ENCODE results near the gene GALP.

DNA sequence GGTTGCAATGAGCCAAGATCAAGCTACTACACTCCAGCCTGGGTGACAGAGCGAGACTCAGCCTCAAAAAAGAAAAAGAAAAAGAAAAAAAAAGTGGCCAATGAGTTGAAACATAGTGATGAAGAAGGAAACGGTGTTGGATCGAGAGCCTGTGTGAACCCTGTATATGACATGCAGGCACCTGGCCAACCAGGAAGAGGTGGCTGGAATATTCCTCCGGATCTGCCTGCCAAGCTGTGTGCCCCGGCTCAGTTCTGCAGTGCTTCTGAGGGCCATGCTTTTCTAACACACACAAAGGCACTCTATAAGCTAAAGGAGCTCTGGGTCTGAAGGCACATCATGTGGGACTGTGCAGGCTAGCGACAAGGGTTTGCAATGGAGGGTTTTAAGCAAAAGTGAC lies 38.4 kb upstream of the GALP start:
- TF ChIP-seq, protein P1, sequence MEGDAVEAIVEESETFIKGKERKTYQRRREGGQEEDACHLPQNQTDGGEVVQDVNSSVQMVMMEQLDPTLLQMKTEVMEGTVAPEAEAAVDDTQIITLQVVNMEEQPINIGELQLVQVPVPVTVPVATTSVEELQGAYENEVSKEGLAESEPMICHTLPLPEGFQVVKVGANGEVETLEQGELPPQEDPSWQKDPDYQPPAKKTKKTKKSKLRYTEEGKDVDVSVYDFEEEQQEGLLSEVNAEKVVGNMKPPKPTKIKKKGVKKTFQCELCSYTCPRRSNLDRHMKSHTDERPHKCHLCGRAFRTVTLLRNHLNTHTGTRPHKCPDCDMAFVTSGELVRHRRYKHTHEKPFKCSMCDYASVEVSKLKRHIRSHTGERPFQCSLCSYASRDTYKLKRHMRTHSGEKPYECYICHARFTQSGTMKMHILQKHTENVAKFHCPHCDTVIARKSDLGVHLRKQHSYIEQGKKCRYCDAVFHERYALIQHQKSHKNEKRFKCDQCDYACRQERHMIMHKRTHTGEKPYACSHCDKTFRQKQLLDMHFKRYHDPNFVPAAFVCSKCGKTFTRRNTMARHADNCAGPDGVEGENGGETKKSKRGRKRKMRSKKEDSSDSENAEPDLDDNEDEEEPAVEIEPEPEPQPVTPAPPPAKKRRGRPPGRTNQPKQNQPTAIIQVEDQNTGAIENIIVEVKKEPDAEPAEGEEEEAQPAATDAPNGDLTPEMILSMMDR (IDR thresholded peaks at IDR 0.05; ENCODE audit: low read depth, low read length), result no peak
- TF ChIP-seq POLR2A (IDR thresholded peaks at IDR 0.05; ENCODE audit: extremely low read depth, insufficient read length) (no peak), MYC (IDR thresholded peaks at IDR 0.05; ENCODE audit: low read depth, low read length) (no peak)
- TF ChIP-seq, protein P2, sequence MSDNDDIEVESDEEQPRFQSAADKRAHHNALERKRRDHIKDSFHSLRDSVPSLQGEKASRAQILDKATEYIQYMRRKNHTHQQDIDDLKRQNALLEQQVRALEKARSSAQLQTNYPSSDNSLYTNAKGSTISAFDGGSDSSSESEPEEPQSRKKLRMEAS (IDR thresholded peaks at IDR 0.05; ENCODE audit: low read depth, low read length), result no peak

Measured in NB4 (cell line).